GM12875 (cell line): ENCODE measurements around the gene FAM78B.

Experiments used
- H3K4me3 ChIP-seq: one replicate; pipeline ENCODE4 v1.5.1; 2011; ENCODE audit warnings: low read depth, low read length, control low read depth
- TF ChIP-seq, protein P1 (sequence below): IDR thresholded peaks from 2 replicates; pipeline ENCODE4 v1.5.1; 2011; ENCODE audit warnings: low read depth, mild to moderate bottlenecking, control low read depth, inconsistent platforms, low read length, moderate library complexity, borderline replicate concordance; ENCODE audit not compliant: insufficient read depth

The FAM78B gene

DNA sequence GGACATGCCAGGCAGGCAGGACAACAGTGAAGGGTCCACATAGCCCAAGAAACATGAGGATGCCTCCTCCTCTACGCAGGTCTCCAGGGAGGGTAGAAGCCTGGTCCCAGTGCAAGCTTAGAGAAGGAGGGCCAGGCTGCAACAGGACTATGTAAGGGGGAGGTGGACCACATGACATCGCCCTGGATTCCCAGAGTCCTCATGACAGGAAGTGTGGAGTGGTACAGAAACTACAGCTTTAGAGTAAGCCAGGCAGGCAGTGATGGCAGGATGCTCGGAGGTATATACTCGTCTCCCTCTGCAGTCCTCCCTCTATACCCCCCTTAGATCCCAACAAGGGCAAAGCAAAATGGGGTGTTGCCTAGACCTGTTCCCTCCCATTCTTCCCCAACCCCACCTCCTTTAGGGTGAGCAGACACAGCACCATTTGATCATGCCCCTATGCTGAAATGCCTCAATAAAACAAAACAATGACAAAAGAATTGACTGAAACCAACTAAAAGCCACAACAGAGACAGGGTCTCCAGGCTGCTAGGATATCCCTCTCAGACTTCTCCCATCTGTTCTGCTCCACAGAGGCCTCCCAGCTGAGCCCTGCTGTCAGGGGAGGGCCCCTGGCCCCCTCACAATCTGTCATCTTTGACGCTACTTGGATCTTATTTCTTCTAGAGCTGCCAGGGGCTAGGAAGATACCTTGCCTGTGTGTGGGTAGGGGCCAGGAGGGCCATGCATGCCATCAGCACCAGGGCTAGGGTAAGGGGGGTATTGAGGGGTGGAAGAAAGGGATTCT is 13.1 kb downstream of the FAM78B start:
- TF ChIP-seq, protein P1, sequence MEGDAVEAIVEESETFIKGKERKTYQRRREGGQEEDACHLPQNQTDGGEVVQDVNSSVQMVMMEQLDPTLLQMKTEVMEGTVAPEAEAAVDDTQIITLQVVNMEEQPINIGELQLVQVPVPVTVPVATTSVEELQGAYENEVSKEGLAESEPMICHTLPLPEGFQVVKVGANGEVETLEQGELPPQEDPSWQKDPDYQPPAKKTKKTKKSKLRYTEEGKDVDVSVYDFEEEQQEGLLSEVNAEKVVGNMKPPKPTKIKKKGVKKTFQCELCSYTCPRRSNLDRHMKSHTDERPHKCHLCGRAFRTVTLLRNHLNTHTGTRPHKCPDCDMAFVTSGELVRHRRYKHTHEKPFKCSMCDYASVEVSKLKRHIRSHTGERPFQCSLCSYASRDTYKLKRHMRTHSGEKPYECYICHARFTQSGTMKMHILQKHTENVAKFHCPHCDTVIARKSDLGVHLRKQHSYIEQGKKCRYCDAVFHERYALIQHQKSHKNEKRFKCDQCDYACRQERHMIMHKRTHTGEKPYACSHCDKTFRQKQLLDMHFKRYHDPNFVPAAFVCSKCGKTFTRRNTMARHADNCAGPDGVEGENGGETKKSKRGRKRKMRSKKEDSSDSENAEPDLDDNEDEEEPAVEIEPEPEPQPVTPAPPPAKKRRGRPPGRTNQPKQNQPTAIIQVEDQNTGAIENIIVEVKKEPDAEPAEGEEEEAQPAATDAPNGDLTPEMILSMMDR: no peak
- no peak overlapping the region for H3K4me3 ChIP-seq

DNA sequence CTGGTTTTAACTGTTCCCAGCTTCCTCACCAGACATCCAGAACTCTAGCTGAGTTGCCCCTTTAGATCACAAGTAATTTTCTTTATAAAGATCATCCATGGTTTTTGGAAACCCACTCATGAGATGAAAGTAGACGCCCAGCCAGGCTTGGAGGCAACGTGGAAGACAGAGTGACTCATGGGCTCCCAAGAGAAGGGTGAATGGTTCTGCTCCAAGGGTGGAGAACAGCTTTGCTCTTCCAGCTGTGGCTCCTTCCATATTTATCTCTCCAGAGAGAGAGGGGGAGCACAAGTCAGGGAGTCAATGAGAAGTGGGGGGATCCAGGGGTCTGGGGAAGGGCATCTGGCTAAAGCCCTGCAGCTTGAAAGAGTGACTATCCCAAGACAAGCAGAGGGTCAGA is 13.8 kb downstream of the FAM78B start:
- H3K4me3 ChIP-seq: no peak overlapping the region
- TF ChIP-seq, protein P1: no peak

DNA sequence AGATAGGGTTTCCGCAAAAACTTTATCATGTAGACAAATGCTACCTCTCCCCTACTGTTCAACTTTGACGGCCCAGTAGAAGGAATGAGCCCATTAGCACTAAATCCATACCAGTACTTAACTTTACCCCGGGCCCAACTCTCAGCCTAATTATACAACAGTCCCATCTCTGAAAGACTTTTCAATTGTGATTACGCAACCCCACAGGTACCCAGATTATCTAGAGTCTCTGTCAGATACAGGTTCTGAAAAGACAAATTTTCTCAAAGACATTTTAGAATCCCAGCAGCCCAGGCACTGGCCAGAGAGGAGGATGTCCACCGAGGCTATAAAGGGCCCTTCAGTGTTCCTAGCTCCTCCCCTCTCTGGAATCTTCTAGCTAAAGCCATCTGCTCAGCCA is 15.0 kb downstream of the FAM78B start:
- TF ChIP-seq, protein P1: no peak
- H3K4me3 ChIP-seq: no peak overlapping the region

DNA sequence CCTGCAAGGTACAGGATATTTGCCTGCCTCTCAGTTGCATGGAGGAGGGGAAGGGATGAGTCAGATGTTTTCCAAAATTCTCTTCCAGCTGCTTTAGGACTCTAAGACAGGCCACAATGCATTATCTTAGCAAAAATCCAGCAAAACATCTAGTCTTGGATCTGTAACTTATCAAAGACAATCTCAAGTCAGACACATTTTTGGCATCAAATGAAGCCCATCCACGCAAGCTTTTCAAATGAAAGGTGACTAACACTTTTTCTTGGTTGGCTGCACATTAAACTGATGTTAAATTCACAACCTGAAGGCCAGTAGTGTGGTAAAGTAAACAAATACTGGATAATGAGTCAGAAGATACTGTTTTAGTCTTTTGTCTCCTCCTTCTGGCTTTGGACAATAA is 21.3 kb downstream of the FAM78B start:
- no peak overlapping the region for H3K4me3 ChIP-seq
- TF ChIP-seq, protein P1: no peak

DNA sequence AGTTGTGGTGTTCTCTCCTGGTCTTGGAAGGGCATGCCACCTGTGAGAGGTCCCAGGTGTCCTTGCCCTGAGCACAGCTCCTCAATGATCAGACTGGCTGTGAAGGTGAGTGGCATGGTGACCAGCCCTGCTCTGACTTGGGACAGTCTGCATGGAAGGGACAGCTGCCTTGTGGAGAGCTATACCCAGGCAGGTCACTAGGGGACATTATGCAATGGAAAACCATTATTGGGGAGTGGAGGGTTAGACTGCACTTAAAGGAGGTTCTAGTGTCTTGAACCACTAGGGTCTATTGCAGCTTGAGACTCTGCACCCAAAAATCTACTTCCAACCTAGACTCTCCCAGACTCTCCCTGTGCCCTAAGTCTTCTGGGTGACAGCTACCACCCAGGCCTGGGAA is 24.8 kb downstream of the FAM78B start:
- TF ChIP-seq, protein P1: no peak

DNA sequence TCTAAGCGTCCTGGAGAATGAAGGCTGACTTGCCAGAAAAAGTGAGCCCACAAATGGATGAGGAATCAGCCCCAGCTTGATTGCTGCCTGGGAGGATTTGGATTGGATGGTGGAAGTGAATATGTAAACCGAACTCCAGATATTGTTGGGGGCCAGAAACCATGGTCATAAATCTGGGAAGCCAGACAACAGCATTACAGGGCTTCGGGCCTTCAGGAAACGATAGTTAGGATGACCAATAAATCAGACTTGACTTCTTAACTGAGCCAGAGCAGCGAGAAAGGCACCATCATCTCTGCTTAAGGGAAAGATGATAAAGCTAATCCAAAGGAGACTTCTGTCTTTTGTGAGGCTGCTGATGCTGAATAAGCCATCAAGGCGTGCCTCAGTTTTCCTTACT is 26.6 kb downstream of the FAM78B start:
- no peak overlapping the region for H3K4me3 ChIP-seq
- TF ChIP-seq, protein P1: no peak

More for the DNA sequence above, 24.8 kb downstream of the FAM78B start:
- no peak overlapping the region for H3K4me3 ChIP-seq

DNA sequence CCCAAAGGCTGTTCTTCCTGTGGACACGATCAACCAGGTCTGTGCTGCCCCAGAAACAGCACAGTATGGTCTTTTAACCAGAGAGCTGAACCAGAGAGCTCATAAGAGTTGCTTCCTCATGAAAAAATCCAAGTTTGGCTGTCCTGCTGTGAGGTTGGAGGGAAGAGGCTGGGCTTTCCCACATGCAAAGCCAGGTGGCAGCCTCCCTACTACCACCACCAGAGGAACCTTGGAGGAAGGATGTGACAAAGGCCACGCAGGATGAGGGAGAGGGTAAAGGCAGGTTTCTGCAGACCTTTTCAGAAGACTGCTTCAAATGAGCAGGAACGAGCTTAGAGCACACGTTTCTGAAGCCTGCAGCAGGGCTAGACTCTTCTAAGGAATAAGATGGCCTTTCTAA is 27.1 kb downstream of the FAM78B start:
- H3K4me3 ChIP-seq: no peak overlapping the region
- TF ChIP-seq, protein P1: no peak
